ENCODE data around the gene HSPBP1. TPM values are rescaled to one million over a fixed set of nuclear protein-coding genes. Genes with fewer than 3 reads are reported as not detected.

The HSPBP1 gene
- total RNA-seq, 4 donors from 2014 or later, result 4.9 to 17.9 (median 10.4) TPM

DNA sequence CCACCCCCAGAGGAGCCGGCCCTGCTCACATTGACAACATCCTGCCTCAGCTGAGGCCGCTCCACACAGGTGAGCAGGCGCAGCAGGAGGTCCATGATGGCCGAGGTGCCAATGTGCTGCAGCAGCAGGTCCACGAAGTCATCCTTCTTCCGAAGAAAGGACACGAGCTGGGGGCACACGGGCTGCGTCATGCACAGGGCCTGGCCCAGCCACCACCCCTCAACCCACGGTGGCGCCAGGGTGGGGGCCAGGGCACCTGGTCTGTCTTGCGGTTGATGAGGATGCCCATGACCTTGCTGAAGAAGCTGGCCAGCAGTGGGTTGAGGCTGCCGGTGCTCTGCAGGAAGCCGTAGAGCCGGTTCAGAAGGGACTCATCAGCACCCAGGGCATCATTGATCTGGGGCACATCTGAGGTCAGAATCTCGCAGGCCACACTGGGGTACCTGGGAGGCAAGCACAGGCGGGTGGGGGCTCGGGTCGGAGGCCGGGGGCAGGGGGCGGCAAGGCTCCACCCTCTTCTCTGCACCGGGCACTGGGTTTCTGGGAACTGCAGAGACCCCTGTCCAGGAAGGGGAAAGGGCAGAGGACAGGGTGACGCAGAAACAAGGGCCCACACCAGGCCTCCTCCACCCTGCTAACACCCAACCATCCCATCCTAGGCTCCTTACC is 34.5 kb downstream of the HSPBP1 start:
- TF ChIP-seq, protein P1, sequence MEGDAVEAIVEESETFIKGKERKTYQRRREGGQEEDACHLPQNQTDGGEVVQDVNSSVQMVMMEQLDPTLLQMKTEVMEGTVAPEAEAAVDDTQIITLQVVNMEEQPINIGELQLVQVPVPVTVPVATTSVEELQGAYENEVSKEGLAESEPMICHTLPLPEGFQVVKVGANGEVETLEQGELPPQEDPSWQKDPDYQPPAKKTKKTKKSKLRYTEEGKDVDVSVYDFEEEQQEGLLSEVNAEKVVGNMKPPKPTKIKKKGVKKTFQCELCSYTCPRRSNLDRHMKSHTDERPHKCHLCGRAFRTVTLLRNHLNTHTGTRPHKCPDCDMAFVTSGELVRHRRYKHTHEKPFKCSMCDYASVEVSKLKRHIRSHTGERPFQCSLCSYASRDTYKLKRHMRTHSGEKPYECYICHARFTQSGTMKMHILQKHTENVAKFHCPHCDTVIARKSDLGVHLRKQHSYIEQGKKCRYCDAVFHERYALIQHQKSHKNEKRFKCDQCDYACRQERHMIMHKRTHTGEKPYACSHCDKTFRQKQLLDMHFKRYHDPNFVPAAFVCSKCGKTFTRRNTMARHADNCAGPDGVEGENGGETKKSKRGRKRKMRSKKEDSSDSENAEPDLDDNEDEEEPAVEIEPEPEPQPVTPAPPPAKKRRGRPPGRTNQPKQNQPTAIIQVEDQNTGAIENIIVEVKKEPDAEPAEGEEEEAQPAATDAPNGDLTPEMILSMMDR (IDR thresholded peaks at IDR 0.05; ENCODE audit: low read depth), result no peak

GRCh38 chr19:55244004-55244680 is 35.8 kb downstream of the HSPBP1 start:
- TF ChIP-seq, protein P1 (IDR thresholded peaks at IDR 0.05; ENCODE audit: low read depth), result no peak

DNA sequence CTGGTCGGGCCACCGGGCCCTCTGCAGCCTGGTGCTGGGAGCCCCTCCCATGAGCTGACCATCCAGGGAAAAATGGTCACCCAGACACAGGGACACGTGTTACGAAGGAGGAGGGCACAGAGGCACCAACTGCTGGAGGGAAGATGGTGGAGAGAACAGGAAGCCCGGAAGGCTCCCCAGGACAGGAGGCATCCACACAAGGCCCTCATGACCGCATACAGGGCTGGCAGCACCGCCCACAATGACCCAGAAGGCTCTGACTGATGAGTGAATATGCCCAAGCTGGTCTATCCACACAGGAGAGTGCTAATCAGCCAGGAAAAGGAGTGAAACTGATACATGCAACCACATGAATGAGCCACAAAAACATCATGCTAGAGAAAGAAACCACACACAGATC is 37.4 kb downstream of the HSPBP1 start:
- TF ChIP-seq, protein P1 (IDR thresholded peaks at IDR 0.05; ENCODE audit: low read depth), result no peak

DNA sequence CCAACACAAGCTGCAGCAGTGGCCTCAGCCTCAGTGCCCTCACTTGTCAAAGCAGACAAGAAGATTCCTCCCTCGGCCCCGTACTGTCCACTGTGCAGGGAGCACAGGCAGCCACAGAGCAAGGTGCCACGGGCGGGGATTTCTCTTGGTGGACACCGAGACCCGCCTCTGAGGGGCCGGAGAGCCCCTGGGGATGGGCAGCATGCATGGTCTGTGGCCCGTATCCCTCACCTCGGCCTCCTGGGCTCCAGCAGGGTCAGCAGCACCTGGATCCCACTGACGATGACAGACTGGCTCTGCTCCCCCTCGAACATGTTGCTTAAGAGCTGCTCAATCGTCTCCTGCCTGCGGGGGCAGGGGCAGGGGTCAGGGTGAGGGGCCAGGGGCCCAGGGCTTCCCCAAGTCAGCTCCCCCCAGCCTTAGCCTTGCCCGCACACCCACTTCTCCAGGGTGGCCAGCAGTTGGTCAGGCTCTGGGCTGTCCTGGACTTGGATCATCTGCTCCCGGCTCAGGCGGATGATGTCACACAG is 37.9 kb downstream of the HSPBP1 start:
- TF ChIP-seq, protein P1 (IDR thresholded peaks at IDR 0.05; ENCODE audit: low read depth), result no peak

GRCh38 chr19:55241143-55241934 is 38.6 kb downstream of the HSPBP1 start:
- TF ChIP-seq, protein P1 (IDR thresholded peaks at IDR 0.05; ENCODE audit: low read depth), result no peak

- TF ChIP-seq, protein P1 (IDR thresholded peaks at IDR 0.05; ENCODE audit: low read depth), result no peak
These were observed 39.2 kb downstream of the HSPBP1 start for GRCh38 chr19:55240713-55241020.

DNA sequence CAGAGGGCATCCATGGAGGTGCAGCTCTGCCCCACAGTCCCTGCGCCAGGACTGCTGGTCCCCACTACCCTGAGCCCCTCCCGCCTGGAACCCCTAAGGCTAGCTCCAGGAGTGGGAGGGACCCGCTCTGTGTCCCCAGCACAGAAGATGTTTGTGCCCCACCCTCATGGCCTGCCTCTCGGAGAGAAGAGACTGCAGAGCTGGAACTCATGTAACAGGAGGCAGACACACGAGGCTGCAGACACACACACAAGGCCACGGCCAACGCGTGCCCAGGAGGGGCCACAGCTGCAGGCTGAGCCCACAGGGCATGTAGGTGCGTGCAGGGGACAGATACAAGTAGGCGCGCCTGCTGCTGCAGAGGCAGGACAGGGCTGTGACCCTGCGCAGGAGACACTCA is 40.9 kb downstream of the HSPBP1 start:
- TF ChIP-seq, protein P1 (IDR thresholded peaks at IDR 0.05; ENCODE audit: low read depth), result no peak

All from subcutaneous adipose tissue (tissue), 4 donors.